Measurements from ENCODE around the gene RELL1. TPM values are rescaled to one million over a fixed set of nuclear protein-coding genes. Genes with fewer than 3 reads are reported as not detected.

The RELL1 gene
- total and polyA plus RNA-seq, 10 of the 15 experiments (the other 5 are each of a cell fraction or from before 2014, with no cell fraction given): 0.20 to 10.9 (median 3.9) TPM

DNA sequence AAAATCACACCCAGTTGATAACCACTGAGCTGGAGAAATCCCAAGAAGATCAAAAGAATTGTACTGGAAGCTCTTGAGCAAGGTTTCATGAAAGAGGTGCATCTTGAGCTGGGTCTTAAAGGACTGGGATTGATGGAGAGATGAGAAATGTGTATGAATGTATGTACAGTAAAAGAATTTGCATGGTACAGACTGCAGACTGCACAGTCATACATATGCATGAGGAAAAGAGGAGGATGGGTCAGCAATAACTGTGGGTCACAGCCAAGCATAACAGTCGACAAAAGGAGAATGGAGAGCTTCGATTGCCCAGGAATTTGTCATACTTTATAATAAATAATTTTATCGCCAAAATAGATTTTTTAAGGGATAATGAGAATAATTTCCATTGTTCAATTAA lies 4.8 kb upstream of the RELL1 start:
- Histone ChIP-seq H3K27ac (ENCODE audit: control insufficient read depth, insufficient read depth) (no peak overlapping the region), H3K4me2 (ENCODE audit: control insufficient read depth, insufficient read depth) (no peak overlapping the region), H3K36me3 (ENCODE audit: control insufficient read depth in 2 of 2, insufficient read depth in 2 of 2, low read length in 1 of 2) (no peaks in the 10 kb centered on the region), H3K27me3 (replicated peaks in 1 of 2; ENCODE audit: control insufficient read depth in 2 of 2, insufficient read depth in 2 of 2, low read length in 1 of 2) (no peaks in the 10 kb centered on the region; a peak in 1 of 4 replicates), H3K4me1 (ENCODE audit: control insufficient read depth, insufficient read depth, low read length) (no peaks in the 10 kb centered on the region), H2AFZ (ENCODE audit: control insufficient read depth, low read depth, low read length) (no peak overlapping the region), H4K20me1 (ENCODE audit: control insufficient read depth, insufficient read depth) (no peaks in the 10 kb centered on the region), H3K9me3 (replicated peaks; ENCODE audit: control insufficient read depth, insufficient read depth, low read length) (no peaks in the 10 kb centered on the region; the same call in 2 of the 3 replicates), H3K4me3 (no peak overlapping the region), H3K9ac (ENCODE audit: control insufficient read depth, insufficient read depth, low read length) (no peak overlapping the region), H3K79me2 (ENCODE audit: control insufficient read depth, insufficient read depth, low read length) (peaks cover 2% of the 10 kb centered on the region; the same call in 1 of the 2 replicates)
- WGBS (ENCODE audit: insufficient coverage, insufficient replicate concordance, low lambda C conversion rate, missing lambda C conversion rate): 92% methylated on average over 3 of the region's 3 CpGs
- SMC1A ChIA-PET (ENCODE audit: uncharacterized antibody, unreplicated experiment): interaction anchor here (1.3 kb wide), 1 partner anchor 15 kb away, joined by 4 read pairs; no protein-coding TSS in a partner anchor
- POLR2A ChIA-PET: interaction anchor here (0.8 kb wide), 1 partner anchor 12 kb away, joined by 4 read pairs; no protein-coding TSS in a partner anchor
- RAD21 ChIA-PET (ENCODE audit: unreplicated experiment): no interaction called here
- no peak for DNase-seq (ENCODE audit: low read depth, low spot score)
- CTCF ChIA-PET: no interaction called here
- ATAC-seq: no peak
- in situ Hi-C loops (cut with MboI) (no loop called here), intact Hi-C loops (cut with micrococcal nuclease; ENCODE audit: unreplicated experiment) (no loop called here)
- no TSS peak for BruUV-seq (replicated peaks)
- no peak for FAIRE-seq
- no peak for TF ChIP-seq ZNF217 (IDR thresholded peaks at IDR 0.05)
- no peak for TF ChIP-seq DPF2 (IDR thresholded peaks at IDR 0.05)
- TF ChIP-seq, protein P1, sequence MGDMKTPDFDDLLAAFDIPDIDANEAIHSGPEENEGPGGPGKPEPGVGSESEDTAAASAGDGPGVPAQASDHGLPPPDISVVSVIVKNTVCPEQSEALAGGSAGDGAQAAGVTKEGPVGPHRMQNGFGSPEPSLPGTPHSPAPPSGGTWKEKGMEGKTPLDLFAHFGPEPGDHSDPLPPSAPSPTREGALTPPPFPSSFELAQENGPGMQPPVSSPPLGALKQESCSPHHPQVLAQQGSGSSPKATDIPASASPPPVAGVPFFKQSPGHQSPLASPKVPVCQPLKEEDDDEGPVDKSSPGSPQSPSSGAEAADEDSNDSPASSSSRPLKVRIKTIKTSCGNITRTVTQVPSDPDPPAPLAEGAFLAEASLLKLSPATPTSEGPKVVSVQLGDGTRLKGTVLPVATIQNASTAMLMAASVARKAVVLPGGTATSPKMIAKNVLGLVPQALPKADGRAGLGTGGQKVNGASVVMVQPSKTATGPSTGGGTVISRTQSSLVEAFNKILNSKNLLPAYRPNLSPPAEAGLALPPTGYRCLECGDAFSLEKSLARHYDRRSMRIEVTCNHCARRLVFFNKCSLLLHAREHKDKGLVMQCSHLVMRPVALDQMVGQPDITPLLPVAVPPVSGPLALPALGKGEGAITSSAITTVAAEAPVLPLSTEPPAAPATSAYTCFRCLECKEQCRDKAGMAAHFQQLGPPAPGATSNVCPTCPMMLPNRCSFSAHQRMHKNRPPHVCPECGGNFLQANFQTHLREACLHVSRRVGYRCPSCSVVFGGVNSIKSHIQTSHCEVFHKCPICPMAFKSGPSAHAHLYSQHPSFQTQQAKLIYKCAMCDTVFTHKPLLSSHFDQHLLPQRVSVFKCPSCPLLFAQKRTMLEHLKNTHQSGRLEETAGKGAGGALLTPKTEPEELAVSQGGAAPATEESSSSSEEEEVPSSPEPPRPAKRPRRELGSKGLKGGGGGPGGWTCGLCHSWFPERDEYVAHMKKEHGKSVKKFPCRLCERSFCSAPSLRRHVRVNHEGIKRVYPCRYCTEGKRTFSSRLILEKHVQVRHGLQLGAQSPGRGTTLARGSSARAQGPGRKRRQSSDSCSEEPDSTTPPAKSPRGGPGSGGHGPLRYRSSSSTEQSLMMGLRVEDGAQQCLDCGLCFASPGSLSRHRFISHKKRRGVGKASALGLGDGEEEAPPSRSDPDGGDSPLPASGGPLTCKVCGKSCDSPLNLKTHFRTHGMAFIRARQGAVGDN (IDR thresholded peaks at IDR 0.05): no peak
- no peak for TF ChIP-seq ZNF207 (IDR thresholded peaks at IDR 0.05; ENCODE audit: borderline replicate concordance)
- TF ChIP-seq EED (IDR thresholded peaks at IDR 0.05; ENCODE audit: low read depth): no peak
- TF ChIP-seq NFYB (IDR thresholded peaks at IDR 0.05; ENCODE audit: insufficient read depth, low read depth, low read length): no peak
- TF ChIP-seq, protein P2, sequence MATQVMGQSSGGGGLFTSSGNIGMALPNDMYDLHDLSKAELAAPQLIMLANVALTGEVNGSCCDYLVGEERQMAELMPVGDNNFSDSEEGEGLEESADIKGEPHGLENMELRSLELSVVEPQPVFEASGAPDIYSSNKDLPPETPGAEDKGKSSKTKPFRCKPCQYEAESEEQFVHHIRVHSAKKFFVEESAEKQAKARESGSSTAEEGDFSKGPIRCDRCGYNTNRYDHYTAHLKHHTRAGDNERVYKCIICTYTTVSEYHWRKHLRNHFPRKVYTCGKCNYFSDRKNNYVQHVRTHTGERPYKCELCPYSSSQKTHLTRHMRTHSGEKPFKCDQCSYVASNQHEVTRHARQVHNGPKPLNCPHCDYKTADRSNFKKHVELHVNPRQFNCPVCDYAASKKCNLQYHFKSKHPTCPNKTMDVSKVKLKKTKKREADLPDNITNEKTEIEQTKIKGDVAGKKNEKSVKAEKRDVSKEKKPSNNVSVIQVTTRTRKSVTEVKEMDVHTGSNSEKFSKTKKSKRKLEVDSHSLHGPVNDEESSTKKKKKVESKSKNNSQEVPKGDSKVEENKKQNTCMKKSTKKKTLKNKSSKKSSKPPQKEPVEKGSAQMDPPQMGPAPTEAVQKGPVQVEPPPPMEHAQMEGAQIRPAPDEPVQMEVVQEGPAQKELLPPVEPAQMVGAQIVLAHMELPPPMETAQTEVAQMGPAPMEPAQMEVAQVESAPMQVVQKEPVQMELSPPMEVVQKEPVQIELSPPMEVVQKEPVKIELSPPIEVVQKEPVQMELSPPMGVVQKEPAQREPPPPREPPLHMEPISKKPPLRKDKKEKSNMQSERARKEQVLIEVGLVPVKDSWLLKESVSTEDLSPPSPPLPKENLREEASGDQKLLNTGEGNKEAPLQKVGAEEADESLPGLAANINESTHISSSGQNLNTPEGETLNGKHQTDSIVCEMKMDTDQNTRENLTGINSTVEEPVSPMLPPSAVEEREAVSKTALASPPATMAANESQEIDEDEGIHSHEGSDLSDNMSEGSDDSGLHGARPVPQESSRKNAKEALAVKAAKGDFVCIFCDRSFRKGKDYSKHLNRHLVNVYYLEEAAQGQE (IDR thresholded peaks at IDR 0.05; ENCODE audit: low read depth, low read length): no peak
- no peak for TF ChIP-seq PAX8 (IDR thresholded peaks at IDR 0.05)
- TF ChIP-seq NBN (IDR thresholded peaks at IDR 0.05): no peak
- TF ChIP-seq, protein P3, sequence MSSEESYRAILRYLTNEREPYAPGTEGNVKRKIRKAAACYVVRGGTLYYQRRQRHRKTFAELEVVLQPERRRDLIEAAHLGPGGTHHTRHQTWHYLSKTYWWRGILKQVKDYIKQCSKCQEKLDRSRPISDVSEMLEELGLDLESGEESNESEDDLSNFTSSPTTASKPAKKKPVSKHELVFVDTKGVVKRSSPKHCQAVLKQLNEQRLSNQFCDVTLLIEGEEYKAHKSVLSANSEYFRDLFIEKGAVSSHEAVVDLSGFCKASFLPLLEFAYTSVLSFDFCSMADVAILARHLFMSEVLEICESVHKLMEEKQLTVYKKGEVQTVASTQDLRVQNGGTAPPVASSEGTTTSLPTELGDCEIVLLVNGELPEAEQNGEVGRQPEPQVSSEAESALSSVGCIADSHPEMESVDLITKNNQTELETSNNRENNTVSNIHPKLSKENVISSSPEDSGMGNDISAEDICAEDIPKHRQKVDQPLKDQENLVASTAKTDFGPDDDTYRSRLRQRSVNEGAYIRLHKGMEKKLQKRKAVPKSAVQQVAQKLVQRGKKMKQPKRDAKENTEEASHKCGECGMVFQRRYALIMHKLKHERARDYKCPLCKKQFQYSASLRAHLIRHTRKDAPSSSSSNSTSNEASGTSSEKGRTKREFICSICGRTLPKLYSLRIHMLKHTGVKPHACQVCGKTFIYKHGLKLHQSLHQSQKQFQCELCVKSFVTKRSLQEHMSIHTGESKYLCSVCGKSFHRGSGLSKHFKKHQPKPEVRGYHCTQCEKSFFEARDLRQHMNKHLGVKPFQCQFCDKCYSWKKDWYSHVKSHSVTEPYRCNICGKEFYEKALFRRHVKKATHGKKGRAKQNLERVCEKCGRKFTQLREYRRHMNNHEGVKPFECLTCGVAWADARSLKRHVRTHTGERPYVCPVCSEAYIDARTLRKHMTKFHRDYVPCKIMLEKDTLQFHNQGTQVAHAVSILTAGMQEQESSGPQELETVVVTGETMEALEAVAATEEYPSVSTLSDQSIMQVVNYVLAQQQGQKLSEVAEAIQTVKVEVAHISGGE (CRISPR knock-in tag; IDR thresholded peaks at IDR 0.05): no peak
- no peak for TF ChIP-seq FOXK2 (IDR thresholded peaks at IDR 0.05)
- no peak for TF ChIP-seq RBBP5 (conservative IDR thresholded peaks at IDR 0.05)
- TF ChIP-seq, protein P4, sequence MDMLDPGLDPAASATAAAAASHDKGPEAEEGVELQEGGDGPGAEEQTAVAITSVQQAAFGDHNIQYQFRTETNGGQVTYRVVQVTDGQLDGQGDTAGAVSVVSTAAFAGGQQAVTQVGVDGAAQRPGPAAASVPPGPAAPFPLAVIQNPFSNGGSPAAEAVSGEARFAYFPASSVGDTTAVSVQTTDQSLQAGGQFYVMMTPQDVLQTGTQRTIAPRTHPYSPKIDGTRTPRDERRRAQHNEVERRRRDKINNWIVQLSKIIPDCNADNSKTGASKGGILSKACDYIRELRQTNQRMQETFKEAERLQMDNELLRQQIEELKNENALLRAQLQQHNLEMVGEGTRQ (IDR thresholded peaks at IDR 0.05; ENCODE audit: borderline replicate concordance, low read depth, low read length): no peak
- no peak for TF ChIP-seq HDGF (IDR thresholded peaks at IDR 0.05)
